B cell (primary cell): ENCODE results near the gene ZDHHC22. TPM values are rescaled to one million over a fixed set of nuclear protein-coding genes. Genes with fewer than 3 reads are reported as not detected.

Experiments used
- ATAC-seq: fragments of 200-7000 bp; cut with Tn5 transposase; one replicate; pipeline ENCODE4 v1.10.0; 2021; ENCODE audit warnings: low read depth, mild to moderate bottlenecking, moderate number of reproducible peaks, moderate library complexity
- CTCF ChIA-PET: fragments of 350-600 bp; sonication (Branson Sonifier 250); formaldehyde crosslinking; loops from one replicate; lab custom pipeline; 2021; ENCODE audit warnings: antibody characterized with exemption, inconsistent platforms; lab: Charles Lee
- POLR2A ChIA-PET: fragments of 350-600 bp; sonication (Branson Sonifier 250); formaldehyde crosslinking; loops from one replicate; lab custom pipeline; 2021; ENCODE audit warnings: antibody characterized with exemption; lab: Charles Lee
- DNase-seq: peaks from one replicate; pipeline ENCODE4 v3.0.0; 2013
- H2AFZ ChIP-seq: 2 replicates; pipeline ENCODE4 v1.6.1; 2012; ENCODE audit warnings: mild to moderate bottlenecking, low read depth, low read length; ENCODE audit not compliant: insufficient read depth, poor library complexity, severe bottlenecking
- H3K27ac ChIP-seq, 2 donors: 1 replicate in 1 of 2; 2 replicates in 1 of 2; pipeline ENCODE4 v1.5.1; 2012 to 2013; ENCODE audit warnings: low read length in 2 of 2, mild to moderate bottlenecking in 2 of 2, moderate library complexity in 1 of 2
- H3K27me3 ChIP-seq, 4 experiments: fragments of 200-600 bp in 1 of 4; sonication (generic) in 1 of 4; replicated peaks in 1 of 4; 1 replicate in 2 of 4; 2 replicates in 2 of 4; pipeline versions ENCODE4 v1.6.1 to v1.7.0; 2013 to 2016; ENCODE audit warnings: low read length in 3 of 4, mild to moderate bottlenecking in 2 of 4, mixed read lengths in 1 of 4, moderate library complexity in 1 of 4; ENCODE audit not compliant: insufficient read depth in 4 of 4, control insufficient read depth in 3 of 4; ENCODE audit errors: control extremely low read depth in 1 of 4
- H3K36me3 ChIP-seq, 2 experiments: replicated peaks in 1 of 2; 1 replicate in 1 of 2; 2 replicates in 1 of 2; pipeline versions ENCODE4 v1.6.1 to v1.7.1; 2013; ENCODE audit warnings: low read length in 1 of 2; ENCODE audit not compliant: insufficient read depth in 2 of 2, control insufficient read depth in 1 of 2; ENCODE audit errors: control extremely low read depth in 1 of 2, extremely low read depth in 1 of 2
- H3K4me1 ChIP-seq, 2 donors: fragments of 200-600 bp in 1 of 2; sonication (generic) in 1 of 2; 1 replicate in 1 of 2; 2 replicates in 1 of 2; pipeline versions ENCODE4 v1.5.1 to v1.6.1; 2013 to 2017; ENCODE audit warnings: low read length in 2 of 2; ENCODE audit not compliant: control insufficient read depth in 2 of 2, insufficient read depth in 2 of 2
- H3K4me2 ChIP-seq: replicated peaks from 2 replicates; pipeline ENCODE3; 2012; ENCODE audit warnings: mild to moderate bottlenecking, low read depth, low read length; ENCODE audit not compliant: poor library complexity, severe bottlenecking
- H3K4me3 ChIP-seq, 5 experiments: fragments of 200-600 bp in 1 of 5; sonication (generic) in 1 of 5; 1 replicate in 3 of 5; 2 replicates in 2 of 5; pipeline versions ENCODE4 v1.5.1 to v1.7.0; 2011 to 2016; ENCODE audit warnings: low read length in 4 of 5, mild to moderate bottlenecking in 4 of 5, low read depth in 2 of 5, control low read depth in 1 of 5, moderate library complexity in 1 of 5; ENCODE audit not compliant: insufficient read depth in 1 of 5; ENCODE audit errors: control extremely low read depth in 1 of 5, extremely low read depth in 1 of 5
- H3K79me2 ChIP-seq: fragments of 200-600 bp; sonication (generic); one replicate; pipeline ENCODE4 v1.6.0; 2016; ENCODE audit warnings: low read length; ENCODE audit not compliant: control insufficient read depth, insufficient read depth
- H3K9ac ChIP-seq: fragments of 200-600 bp; sonication (generic); 2 replicates; pipeline ENCODE4 v1.6.1; 2017; ENCODE audit warnings: mild to moderate bottlenecking, low read length, moderate library complexity
- H3K9me3 ChIP-seq, 3 donors: one replicate each; pipeline versions ENCODE4 v1.6.1 to v1.7.1; 2013; ENCODE audit warnings: low read length in 2 of 3; ENCODE audit not compliant: control insufficient read depth in 2 of 3, insufficient read depth in 1 of 3; ENCODE audit errors: control extremely low read depth in 1 of 3
- H4K20me1 ChIP-seq: 2 replicates; pipeline ENCODE4 v1.6.0; 2012; ENCODE audit warnings: mild to moderate bottlenecking, low read length; ENCODE audit not compliant: insufficient read depth, control insufficient read depth, poor library complexity, severe bottlenecking
- H3K27ac Mint-ChIP-seq: one replicate; pipeline ENCODE4 v1.8.0; 2021; ENCODE audit warnings: mixed read lengths
- H3K27me3 Mint-ChIP-seq: one replicate; pipeline ENCODE4 v1.8.0; 2021; ENCODE audit warnings: mixed read lengths
- H3K4me1 Mint-ChIP-seq: one replicate; pipeline ENCODE4 v1.8.0; 2021; ENCODE audit warnings: mixed read lengths
- H3K4me3 Mint-ChIP-seq: one replicate; pipeline ENCODE4 v1.8.0; 2021; ENCODE audit warnings: mixed read lengths
- H3K9me3 Mint-ChIP-seq: one replicate; pipeline ENCODE4 v1.8.0; 2022; ENCODE audit warnings: mixed read lengths; ENCODE audit not compliant: insufficient read depth
- EZH2 ChIP-seq: IDR thresholded peaks from 2 replicates; pipeline ENCODE4 v1.6.1; 2012; ENCODE audit warnings: borderline replicate concordance, low read depth, mild to moderate bottlenecking, moderate library complexity, low read length; ENCODE audit not compliant: insufficient read depth, poor library complexity, severe bottlenecking
- WGBS: methylation state at CpG from one replicate; pipeline ENCODE4 v1.1.5; 2013; ENCODE audit warnings: missing lambda C conversion rate; ENCODE audit not compliant: insufficient coverage; 5-methylcytosine and 5-hydroxymethylcytosine counted together
- intact Hi-C: fragments of 100-400 bp; cut with micrococcal nuclease; formaldehyde crosslinking; loops from one replicate; pipeline ENCODE4 v1.10.0; 2022
- polyA plus RNA-seq: library from polyadenylated mRNA; depleted of rRNA; stranded (reverse); fragments of >200 nt; gene quantifications from 2 replicates; pipeline ENCODE4 v1.2.3, GENCODE V29; 2012
- total RNA-seq, 2 donors: library from RNA; stranded (reverse); fragments of 120-200 nt in 1 of 2; gene quantifications; 1 replicate in 1 of 2; 2 replicates in 1 of 2; pipeline versions ENCODE4 v1.2.3 to v1.2.4, GENCODE V29; 2013 to 2022
- TF ChIP-seq, protein P1 (sequence below): fragments of 200-600 bp; IDR thresholded peaks from one replicate; pipeline ENCODE4 v1.8.0; 2022; ENCODE audit warnings: antibody characterized with exemption, mild to moderate bottlenecking

ZDHHC22 gene
- total and polyA plus RNA-seq, 2 donors (not counting 1 experiment from before 2014, with no cell fraction given) = not detected

DNA sequence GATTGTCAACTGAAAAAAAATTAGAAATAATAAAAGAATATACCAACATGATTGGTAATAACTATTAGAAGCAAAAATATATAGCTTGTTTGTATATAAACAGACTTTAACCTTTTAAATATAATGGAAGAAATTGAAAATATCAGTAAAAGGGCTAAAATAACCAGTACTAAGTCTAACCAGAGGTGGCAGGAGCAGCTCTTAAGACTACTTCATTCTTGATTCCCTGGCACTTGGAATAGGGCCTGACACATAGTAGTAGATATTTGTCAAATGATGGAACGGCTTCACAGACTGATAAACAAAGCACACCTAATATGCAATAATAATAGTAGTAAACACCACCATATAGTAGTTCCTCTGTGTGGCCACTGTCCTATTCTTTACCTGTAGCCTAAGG is 49.4 kb upstream of the ZDHHC22 start:
- no peak overlapping the region for H3K4me3 Mint-ChIP-seq
- POLR2A ChIA-PET = no interaction called here
- intact Hi-C loops = no loop called here
- no peak overlapping the region for H3K27ac ChIP-seq
- H3K27me3 ChIP-seq = peaks cover 0 to 12% (median 0%) of the 10 kb centered on the region in 4 experiments
- no peak overlapping the region for H3K4me2 ChIP-seq
- TF ChIP-seq EZH2 = no peak
- TF ChIP-seq, protein P1, sequence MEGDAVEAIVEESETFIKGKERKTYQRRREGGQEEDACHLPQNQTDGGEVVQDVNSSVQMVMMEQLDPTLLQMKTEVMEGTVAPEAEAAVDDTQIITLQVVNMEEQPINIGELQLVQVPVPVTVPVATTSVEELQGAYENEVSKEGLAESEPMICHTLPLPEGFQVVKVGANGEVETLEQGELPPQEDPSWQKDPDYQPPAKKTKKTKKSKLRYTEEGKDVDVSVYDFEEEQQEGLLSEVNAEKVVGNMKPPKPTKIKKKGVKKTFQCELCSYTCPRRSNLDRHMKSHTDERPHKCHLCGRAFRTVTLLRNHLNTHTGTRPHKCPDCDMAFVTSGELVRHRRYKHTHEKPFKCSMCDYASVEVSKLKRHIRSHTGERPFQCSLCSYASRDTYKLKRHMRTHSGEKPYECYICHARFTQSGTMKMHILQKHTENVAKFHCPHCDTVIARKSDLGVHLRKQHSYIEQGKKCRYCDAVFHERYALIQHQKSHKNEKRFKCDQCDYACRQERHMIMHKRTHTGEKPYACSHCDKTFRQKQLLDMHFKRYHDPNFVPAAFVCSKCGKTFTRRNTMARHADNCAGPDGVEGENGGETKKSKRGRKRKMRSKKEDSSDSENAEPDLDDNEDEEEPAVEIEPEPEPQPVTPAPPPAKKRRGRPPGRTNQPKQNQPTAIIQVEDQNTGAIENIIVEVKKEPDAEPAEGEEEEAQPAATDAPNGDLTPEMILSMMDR = no peak
- ATAC-seq = no peak
- no peaks in the 10 kb centered on the region for H3K9me3 Mint-ChIP-seq
- H2AFZ ChIP-seq = no peak overlapping the region
- no peak overlapping the region for H3K27ac Mint-ChIP-seq
- H3K4me1 Mint-ChIP-seq = no peaks in the 10 kb centered on the region
- H3K79me2 ChIP-seq = no peaks in the 10 kb centered on the region
- CTCF ChIA-PET = no interaction called here
- no peaks in the 10 kb centered on the region for H3K4me1 ChIP-seq
- H3K9ac ChIP-seq = no peak overlapping the region
- WGBS = no CpG with 5 or more reads among the region's 1 CpG
- H3K36me3 ChIP-seq = no peaks in the 10 kb centered on the region
- H3K9me3 ChIP-seq = no peaks in the 10 kb centered on the region
- H3K27me3 Mint-ChIP-seq = peaks cover 18% of the 10 kb centered on the region
- no peak overlapping the region for H3K4me3 ChIP-seq
- DNase-seq = no peak
- no peaks in the 10 kb centered on the region for H4K20me1 ChIP-seq

DNA sequence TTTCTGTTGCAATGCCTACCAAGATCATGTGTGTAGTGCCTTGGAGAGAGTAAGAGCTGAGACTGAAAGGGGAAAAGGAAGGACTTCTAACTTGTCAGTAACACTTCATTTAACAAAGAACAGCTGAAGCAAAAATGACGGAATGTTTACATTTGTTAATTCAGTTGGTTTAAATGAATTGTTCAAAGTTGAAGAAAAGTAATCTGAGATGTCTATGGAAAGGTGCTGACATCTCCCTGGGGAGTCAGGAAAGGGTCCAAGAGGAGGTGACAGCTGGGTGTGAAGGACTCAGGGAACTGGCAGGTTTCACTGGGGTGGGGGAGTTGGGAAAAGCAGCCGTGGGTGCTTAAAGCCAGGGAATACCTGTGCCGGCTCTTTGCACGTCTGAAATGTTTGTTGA is 47.9 kb upstream of the ZDHHC22 start:
- ChIA-PET CTCF (interaction anchor here (0.6 to 0.8 kb wide), 2 partner anchors 37 to 112 kb away, joined by 3 to 5 read pairs; no protein-coding TSS in a partner anchor), POLR2A (no interaction called here)
- Histone ChIP-seq H2AFZ (no peak overlapping the region), H3K4me2 (no peak overlapping the region), H4K20me1 (no peaks in the 10 kb centered on the region), H3K4me1 (peaks cover 0 to 6% of the 10 kb centered on the region in 2 donors), H3K4me3 (no peak overlapping the region), H3K36me3 (no peaks in the 10 kb centered on the region), H3K27me3 (peaks cover 0 to 13% (median 0%) of the 10 kb centered on the region in 4 experiments), H3K79me2 (no peaks in the 10 kb centered on the region), H3K9me3 (no peaks in the 10 kb centered on the region), H3K9ac (no peak overlapping the region), H3K27ac (no peak overlapping the region)
- no peak for TF ChIP-seq EZH2
- TF ChIP-seq, protein P1 = no peak
- H3K27me3 Mint-ChIP-seq = peaks cover 21% of the 10 kb centered on the region
- H3K27ac Mint-ChIP-seq = no peak overlapping the region
- ATAC-seq (no peak), DNase-seq (no peak)
- intact Hi-C loops = no loop called here
- WGBS = 40% methylated on average over 1 of the region's 4 CpGs
- no peaks in the 10 kb centered on the region for H3K4me1 Mint-ChIP-seq
- no peaks in the 10 kb centered on the region for H3K9me3 Mint-ChIP-seq
- no peak overlapping the region for H3K4me3 Mint-ChIP-seq
